ENCODE measurements around the gene ST3GAL3.

Gene ST3GAL3

DNA sequence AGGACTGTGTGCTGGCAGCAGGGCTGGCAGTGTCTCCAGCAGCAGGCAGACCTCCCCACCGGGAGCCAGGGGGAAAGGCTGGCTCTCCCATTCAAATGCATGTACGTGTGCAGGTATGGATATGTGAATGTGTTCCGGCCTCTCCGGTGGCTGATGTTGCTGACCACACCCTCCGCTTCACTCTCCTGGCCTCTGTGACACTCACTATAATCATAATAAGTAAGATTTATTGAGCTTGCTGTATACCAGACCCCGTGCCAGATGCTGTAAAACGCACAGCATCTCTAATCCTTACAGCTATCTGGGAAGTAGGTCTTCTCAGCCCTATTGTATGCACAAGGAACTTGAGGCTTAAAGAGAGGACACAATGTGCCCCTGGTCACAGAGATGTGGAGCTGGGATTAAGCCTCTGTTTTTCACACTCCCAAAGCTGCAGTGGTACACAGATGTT is 205.7 kb downstream of the ST3GAL3 start:
- no peaks in the 10 kb centered on the region for H3K4me1 Mint-ChIP-seq (ENCODE audit: low read depth)
- H3K27ac Mint-ChIP-seq = no peak overlapping the region
- H3K9me3 Mint-ChIP-seq (ENCODE audit: low read depth) = no peaks in the 10 kb centered on the region
- H3K27me3 Mint-ChIP-seq = no peaks in the 10 kb centered on the region
- H3K4me3 Mint-ChIP-seq = no peak overlapping the region
- H3K36me3 Mint-ChIP-seq = no peaks in the 10 kb centered on the region

DNA sequence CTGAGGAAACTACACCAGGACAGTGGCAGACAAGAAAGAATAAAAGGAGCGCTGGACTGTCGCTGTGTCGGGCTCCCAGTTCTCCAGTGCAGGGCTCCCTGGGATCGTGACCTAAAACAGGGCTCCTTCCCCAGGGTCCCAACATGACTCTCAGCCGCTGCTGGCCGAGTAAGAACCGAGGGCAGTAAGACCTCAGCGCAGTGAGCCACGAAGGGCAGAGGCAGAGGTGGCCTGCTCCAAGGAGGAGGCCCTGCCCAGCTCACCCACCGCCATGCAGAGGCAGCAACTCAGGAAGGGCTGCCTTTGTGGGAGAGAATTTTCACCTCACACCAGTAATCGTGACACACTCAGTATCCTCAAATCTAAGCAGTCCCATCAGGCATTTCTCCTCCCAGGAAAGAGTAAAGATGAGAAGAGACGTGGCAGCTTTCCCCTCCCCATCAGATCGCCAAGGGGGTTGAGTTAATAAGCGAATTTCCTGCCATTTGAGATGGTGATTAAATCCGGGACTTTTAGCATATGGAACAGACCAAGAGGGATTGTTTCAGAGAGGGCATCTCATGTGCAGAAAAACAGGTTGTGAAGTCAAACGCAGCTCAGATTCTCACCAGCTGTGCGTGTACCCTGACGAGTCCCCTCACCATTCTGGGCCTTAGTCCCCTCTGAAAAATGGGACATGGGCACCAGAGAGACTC is 206.5 kb downstream of the ST3GAL3 start:
- Mint-ChIP-seq H3K4me1 (ENCODE audit: low read depth) (no peaks in the 10 kb centered on the region), H3K9me3 (ENCODE audit: low read depth) (no peaks in the 10 kb centered on the region), H3K36me3 (no peaks in the 10 kb centered on the region), H3K27me3 (no peaks in the 10 kb centered on the region), H3K27ac (no peak overlapping the region), H3K4me3 (no peak overlapping the region)

DNA sequence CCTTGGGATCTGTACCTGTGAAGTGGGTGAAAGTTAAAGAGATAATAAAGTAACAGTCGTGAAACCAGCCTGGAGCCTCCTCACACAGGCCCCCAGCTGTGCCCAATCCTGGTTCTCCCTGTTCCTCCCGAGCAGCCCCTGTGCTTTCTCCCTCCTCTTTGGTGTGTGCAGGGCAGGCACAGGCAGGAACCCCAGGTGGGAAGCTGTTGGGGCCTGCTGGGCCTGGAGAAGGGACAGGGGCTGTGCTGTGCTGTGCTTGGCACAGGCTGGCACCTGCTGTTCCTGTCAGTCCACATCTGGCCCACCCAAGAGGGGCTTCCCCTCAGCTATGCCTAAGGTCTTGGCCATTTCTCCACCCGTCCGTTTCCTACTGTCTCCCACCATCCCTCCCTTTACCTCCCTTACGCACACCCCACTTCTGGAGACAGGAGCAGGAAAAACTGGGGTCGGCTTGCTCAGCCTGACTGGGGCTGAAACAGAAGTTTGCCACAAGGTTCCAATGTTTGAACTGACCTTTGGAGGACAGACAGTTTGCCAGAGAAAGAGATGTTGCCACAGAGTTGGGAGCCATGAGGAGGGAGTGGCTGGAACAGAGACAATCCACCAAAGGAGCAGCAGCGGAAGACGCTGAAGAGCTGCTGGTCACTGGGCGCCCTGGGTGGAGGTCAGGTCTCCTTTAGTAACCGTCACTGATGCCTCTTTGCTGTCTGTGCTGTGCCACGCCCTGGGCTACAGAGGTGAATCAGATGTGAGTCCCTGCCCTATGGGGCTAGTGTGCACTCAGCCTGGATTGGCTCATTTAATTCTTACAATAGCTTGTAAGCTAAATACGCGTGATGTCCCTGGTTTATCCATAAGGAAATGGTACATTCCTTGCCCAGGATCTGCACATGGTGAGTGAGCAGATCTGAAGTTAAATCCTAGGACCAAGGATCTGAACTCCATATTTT is 207.5 kb downstream of the ST3GAL3 start:
- H3K4me1 Mint-ChIP-seq (ENCODE audit: low read depth) = peaks cover 4% of the 10 kb centered on the region

DNA sequence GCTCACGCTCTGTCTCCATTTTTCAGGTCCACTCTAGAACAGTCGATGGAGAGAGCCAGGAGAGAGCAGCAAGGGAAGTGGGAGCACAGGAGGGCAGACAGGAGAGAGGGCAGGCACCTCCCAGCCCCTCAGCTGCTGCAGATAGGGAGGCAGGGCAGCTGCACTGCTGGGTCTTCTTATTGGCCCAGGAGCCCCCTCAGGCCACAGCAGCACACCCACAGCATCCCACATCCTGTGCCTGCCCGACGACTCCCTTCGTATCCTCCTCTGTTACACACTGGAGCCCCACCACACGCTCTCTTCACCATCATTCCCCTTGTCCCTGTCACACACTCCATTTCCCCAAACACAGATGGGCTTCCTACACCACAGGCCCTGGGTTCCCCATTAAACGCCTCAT is 212.6 kb downstream of the ST3GAL3 start:
- H3K9me3 Mint-ChIP-seq (ENCODE audit: low read depth) = no peaks in the 10 kb centered on the region
- no peaks in the 10 kb centered on the region for H3K27me3 Mint-ChIP-seq

More for the DNA sequence above, 207.5 kb downstream of the ST3GAL3 start:
- H3K27me3 Mint-ChIP-seq = no peaks in the 10 kb centered on the region
- H3K4me3 Mint-ChIP-seq = no peak overlapping the region
- H3K36me3 Mint-ChIP-seq = no peaks in the 10 kb centered on the region
- no peak overlapping the region for H3K27ac Mint-ChIP-seq
- no peaks in the 10 kb centered on the region for H3K9me3 Mint-ChIP-seq (ENCODE audit: low read depth)

DNA sequence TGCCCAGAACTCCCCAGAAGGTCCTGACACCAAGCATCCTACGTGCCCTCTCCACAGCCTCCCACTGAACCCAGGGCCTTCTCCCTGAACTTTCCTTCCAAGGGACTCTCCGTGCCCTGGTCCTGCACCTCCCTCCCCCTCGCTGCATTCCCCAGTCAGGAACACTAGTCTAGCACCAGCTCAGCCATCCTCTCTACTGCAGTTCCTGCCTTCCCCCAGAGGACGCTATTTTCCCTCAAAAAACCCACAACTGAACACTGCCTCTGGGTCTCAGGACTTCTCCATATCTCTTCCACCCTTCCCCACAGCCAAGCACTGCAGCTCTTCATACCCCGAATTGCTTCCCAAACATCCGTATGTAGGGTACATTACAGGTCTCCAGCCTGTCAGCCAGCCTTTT is 213.7 kb downstream of the ST3GAL3 start:
- Mint-ChIP-seq H3K36me3 (peaks cover 11% of the 10 kb centered on the region), H3K27ac (no peak overlapping the region), H3K4me1 (ENCODE audit: low read depth) (peaks cover 6% of the 10 kb centered on the region), H3K27me3 (no peaks in the 10 kb centered on the region), H3K9me3 (ENCODE audit: low read depth) (no peaks in the 10 kb centered on the region), H3K4me3 (no peak overlapping the region)

More for the DNA sequence above, 212.6 kb downstream of the ST3GAL3 start:
- Mint-ChIP-seq H3K27ac (no peak overlapping the region), H3K36me3 (peaks cover 7% of the 10 kb centered on the region), H3K4me3 (no peak overlapping the region), H3K4me1 (ENCODE audit: low read depth) (peaks cover 6% of the 10 kb centered on the region)

DNA sequence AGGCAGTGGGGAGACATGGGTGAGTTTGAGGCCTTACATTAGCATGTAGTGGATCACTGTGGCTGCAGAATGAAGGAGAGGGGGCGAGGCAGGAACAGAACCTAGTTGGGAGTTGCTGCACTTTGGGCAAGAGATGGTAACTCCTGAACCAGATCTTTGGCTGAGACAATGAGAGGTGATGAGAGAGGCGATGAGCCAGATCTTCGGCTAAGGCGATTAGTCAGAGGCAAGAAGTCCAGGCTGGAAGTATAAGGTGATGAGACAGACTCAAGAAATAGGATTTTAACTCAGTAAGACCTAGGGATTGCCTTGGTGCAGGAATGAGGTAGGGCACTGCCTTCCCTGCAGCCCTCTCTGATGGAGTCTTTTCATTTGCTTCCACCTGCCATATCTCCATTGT is 217.2 kb downstream of the ST3GAL3 start:
- Mint-ChIP-seq H3K4me3 (no peak overlapping the region), H3K27ac (no peak overlapping the region), H3K27me3 (no peaks in the 10 kb centered on the region)

DNA sequence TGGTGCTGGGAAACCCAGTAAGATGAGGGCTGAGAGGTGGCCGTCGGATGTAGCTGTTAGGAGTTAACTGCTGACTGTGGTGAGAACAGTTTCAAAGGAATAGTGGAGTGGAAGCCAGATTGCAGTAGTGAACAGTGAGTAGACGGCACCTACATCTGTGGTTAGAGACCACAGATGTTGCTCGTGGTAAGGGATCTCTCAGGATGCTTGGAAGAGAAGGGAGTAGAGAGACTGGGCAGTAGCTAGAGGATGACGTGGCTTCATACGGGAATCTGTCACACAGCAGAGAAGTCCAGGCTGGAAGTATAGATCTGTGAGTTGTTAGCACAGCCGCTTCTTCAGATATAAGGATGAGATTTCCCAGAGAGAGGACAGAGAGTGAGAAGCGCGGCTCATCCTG is 218.5 kb downstream of the ST3GAL3 start:
- Mint-ChIP-seq H3K4me3 (no peak overlapping the region), H3K36me3 (peaks cover 13% of the 10 kb centered on the region), H3K27me3 (no peaks in the 10 kb centered on the region), H3K4me1 (ENCODE audit: low read depth) (peaks cover 4% of the 10 kb centered on the region), H3K9me3 (ENCODE audit: low read depth) (no peaks in the 10 kb centered on the region), H3K27ac (no peak overlapping the region)

More for the DNA sequence above, 217.2 kb downstream of the ST3GAL3 start:
- Mint-ChIP-seq H3K4me1 (ENCODE audit: low read depth) (peaks cover 4% of the 10 kb centered on the region), H3K9me3 (ENCODE audit: low read depth) (no peaks in the 10 kb centered on the region), H3K36me3 (peaks cover 11% of the 10 kb centered on the region)

DNA sequence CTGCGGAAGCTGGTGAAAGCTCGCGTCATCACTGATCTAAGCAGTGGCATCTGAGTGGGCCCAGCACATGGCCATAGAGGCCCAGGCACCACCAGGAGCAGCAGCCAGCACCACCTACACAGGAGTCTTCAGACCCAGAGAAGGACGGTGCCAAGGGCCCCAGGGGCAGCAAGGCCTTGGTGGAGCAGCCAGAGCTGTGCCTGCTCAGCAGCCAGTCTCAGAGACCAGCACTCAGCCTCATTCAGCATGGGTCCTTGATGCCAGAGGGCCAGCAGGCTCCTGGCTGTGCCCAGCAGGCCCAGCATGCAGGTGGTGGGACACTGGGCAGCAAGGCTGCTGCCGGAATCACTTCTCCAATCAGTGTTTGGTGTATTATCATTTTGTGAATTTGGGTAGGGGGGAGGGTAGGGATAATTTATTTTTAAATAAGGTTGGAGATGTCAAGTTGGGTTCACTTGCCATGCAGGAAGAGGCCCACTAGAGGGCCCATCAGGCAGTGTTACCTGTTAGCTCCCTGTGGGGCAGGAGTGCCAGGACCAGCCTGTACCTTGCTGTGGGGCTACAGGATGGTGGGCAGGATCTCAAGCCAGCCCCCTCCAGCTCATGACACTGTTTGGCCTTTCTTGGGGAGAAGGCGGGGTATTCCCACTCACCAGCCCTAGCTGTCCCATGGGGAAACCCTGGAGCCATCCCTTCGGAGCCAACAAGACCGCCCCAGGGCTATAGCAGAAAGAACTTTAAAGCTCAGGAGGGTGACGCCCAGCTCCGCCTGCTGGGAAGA is 223.0 kb downstream of the ST3GAL3 start:
- no peak overlapping the region for H3K27ac Mint-ChIP-seq
- H3K36me3 Mint-ChIP-seq = peaks cover 6% of the 10 kb centered on the region

DNA sequence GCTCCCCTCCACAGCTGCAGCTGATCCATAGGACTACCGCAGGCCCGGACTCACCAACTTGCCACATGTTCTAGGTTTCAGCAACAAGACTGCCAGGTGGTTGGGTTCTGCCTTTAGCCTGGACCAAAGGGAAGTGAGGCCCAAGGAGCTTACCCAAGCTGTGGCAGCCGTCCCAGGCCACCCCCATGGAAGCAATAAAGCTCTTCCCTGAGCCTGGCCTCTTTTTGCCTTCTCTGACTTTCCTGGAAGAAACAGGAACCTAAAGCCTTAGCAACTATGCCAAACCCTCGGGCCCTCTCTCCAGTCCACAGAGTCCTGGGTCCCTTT is 223.6 kb downstream of the ST3GAL3 start:
- Mint-ChIP-seq H3K4me3 (no peak overlapping the region), H3K27ac (no peak overlapping the region), H3K4me1 (ENCODE audit: low read depth) (peaks cover 23% of the 10 kb centered on the region), H3K27me3 (peaks cover 9% of the 10 kb centered on the region), H3K9me3 (ENCODE audit: low read depth) (no peaks in the 10 kb centered on the region), H3K36me3 (peaks cover 3% of the 10 kb centered on the region)

More for the DNA sequence above, 223.0 kb downstream of the ST3GAL3 start:
- no peak overlapping the region for H3K4me3 Mint-ChIP-seq
- H3K9me3 Mint-ChIP-seq (ENCODE audit: low read depth) = no peaks in the 10 kb centered on the region
- H3K4me1 Mint-ChIP-seq (ENCODE audit: low read depth) = peaks cover 20% of the 10 kb centered on the region
- peaks cover 9% of the 10 kb centered on the region for H3K27me3 Mint-ChIP-seq

DNA sequence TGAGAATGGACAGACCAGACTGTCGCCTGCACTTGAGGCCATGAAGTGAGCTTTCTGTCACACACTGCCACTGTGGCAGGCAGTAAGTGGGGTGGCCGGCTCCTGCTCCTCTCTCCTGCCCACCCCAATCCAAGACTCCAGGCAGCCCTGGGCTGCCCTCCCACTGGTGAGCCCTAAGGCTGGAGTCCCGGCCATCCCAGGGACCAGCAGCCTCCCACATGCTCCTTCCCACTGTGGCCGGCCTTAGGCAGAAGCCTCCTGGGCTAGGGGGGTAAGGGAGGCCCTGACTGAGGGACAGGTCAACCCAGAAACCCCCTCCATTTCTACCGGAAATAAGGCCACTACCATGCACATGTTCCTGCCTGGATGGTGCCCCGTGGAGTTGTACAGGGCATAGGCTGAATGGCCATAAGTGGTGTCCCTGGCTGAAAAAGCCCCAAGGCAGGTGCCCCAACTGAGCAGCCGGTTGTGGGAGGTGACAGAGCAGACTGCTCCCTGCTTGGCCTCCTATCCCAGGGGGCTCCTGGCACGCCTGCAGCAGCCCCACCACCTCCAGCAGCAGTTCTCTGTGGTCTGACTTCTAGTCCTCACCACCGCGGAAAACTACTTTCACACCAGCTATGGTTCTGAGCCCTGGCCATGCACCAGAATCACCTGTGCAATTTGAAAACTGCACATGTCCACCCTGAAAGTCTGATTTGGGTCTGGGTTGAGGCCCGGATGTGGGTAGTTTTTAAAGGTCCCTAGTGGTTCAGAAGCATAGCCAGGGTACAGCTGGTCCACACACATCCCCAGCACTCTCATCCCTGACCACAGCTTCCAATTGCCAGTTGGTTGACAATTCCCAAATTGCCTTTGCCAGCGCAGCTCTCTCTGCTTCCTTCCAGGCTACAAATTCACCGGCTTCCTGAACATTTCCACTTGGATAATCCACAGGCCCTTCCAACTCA is 224.7 kb downstream of the ST3GAL3 start:
- H3K27me3 Mint-ChIP-seq = peaks cover 9% of the 10 kb centered on the region
- H3K9me3 Mint-ChIP-seq (ENCODE audit: low read depth) = no peaks in the 10 kb centered on the region
- no peak overlapping the region for H3K4me3 Mint-ChIP-seq
- H3K36me3 Mint-ChIP-seq = peaks cover 2% of the 10 kb centered on the region
- peaks cover 25% of the 10 kb centered on the region for H3K4me1 Mint-ChIP-seq (ENCODE audit: low read depth)
- H3K27ac Mint-ChIP-seq = no peak overlapping the region

DNA sequence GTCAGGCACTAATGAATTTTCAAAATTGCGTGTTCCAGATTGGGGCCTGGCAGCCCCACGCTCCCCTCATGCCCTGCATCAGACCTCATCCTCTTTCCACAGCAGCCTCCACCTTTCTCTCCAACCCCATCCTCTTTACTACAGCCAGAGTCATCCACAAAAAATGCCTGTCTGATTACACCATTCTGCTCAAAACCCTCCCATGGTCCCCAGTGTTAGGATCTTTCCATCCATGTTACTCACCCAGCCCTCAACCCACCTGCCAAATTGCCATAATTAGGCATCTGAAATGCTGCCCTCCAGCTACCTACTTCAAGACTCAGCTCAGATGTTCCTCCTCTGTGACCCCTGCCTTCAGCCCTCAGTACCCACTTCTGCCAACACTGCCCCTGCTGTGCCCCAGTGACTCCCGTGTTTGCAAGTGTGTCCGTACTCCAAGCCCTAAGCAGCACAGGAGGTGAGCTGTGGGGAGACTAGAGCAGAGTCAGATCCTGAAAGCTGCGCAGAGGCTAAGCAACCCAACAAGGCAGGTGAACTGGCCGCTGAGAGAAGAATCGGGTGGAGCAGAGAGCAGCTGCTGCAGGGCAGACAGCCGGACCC is 225.6 kb downstream of the ST3GAL3 start:
- H3K27ac Mint-ChIP-seq = no peak overlapping the region
- H3K4me3 Mint-ChIP-seq = peak overlapping the region; percentile 52
- H3K36me3 Mint-ChIP-seq = peaks cover 2% of the 10 kb centered on the region
- H3K27me3 Mint-ChIP-seq = peaks cover 9% of the 10 kb centered on the region
- peaks cover 25% of the 10 kb centered on the region for H3K4me1 Mint-ChIP-seq (ENCODE audit: low read depth)
- H3K9me3 Mint-ChIP-seq (ENCODE audit: low read depth) = no peaks in the 10 kb centered on the region

DNA sequence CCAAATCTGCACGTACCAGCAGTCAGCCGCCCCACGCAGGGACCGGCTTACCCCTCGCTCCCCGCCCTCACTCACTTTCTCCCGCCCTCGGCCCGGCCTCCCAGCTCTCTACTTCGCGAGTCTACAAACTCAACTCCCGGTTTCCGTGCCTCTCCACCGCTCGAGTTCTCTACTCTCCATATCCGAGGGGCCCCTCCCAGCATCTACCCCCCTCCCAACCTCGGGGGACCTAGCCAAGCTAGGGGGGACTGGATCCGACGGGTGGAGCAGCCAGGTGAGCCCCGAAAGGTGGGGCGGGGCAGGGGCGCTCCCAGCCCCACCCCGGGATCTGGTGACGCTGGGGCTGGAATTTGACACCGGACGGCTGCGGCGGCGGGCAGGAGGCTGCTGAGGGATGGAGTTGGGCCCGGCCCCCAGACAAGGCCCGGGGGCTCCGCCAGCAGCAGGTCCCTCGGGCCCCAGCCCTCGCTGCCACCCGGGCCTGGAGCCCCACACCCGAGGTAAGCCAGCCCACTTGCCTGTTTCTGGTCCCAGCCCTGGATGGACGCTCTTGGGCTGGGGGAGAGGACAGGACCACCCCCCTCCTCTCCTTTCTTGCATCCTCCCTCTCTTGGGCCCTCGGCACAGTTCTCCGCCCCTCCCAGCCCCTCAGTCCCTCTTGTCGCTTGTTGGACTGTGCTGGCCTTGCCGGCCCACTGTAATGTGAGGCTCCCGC is 226.2 kb downstream of the ST3GAL3 start, which contains the start of gene ARTN:
TSS of gene ARTN (plus strand) at position 416 of the 715 bp plus-strand sequence. CDS start 1,856 bp downstream, outside the sequence.
- Mint-ChIP-seq H3K36me3 (peaks cover 2% of the 10 kb centered on the region), H3K4me3 (peak within 1 kb of the TSS; percentile 52), H3K4me1 (ENCODE audit: low read depth) (peaks cover 25% of the 10 kb centered on the region), H3K27ac (no peak within 1 kb of the TSS), H3K27me3 (peaks cover 9% of the 10 kb centered on the region), H3K9me3 (ENCODE audit: low read depth) (no peaks in the 10 kb centered on the region)

Data from activated naive CD8-positive, alpha-beta T cell (primary cell).